SU-DHL-6 (cell line): ENCODE results near the gene DDX41.

Experiments used
- EZH2phosphoT487 ChIP-seq: fragments of 200-600 bp; sonication (generic), shearing (Covaris generic); conservative IDR thresholded peaks from 2 replicates; pipeline ENCODE4 v1.6.1; 2018; ENCODE audit warnings: mild to moderate bottlenecking, antibody characterized with exemption, low read length, moderate library complexity, mixed read lengths
- TF ChIP-seq, protein P1 (sequence below): fragments of 200-600 bp; sonication (generic); IDR thresholded peaks from one replicate; pipeline ENCODE4 v1.5.1; 2017; ENCODE audit warnings: antibody characterized with exemption, mild to moderate bottlenecking, low read length, moderate library complexity; ENCODE audit not compliant: insufficient read depth, poor library complexity, severe bottlenecking

DNA sequence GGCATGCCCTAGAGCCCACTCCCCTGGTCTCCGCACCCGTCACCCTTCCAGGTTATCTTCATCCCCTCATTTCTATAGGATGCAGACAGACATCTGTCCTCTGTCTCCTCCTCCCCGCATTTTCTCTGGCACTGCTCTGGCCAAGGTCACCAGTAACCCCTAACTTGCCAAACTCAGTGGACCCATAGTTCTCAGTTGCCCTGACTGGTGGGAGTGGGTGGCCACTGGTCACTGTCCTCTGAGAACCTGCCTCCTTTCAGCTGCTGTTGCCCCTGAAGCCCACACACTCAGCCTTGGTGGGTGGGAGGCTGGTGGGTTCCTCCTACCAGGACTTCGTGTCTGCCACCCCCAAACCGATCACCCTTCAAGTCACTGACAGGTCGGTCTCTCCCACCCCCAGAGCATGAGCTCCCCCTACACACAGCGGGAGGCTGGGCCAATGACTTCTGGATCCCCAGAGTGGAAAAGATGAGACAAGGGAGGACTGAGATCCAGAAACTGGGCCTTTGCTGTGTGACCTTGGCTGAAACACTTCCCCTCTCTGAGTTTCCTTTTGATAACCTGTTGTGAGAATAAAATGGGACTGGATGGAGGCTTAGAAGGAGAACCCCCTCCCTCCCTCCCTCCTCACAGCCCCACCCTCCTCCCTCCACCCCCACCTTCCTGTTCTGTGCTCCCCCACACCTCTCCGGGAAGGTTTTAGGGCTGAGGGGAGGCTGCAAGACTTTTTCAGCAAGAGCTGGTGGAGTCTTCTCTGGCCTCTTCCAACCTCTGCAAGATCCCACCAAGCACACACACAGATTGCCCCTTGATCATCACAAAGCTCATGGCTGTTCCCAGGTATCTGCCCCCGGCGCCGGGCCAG is 41.0 kb downstream of the DDX41 start:
- TF ChIP-seq, protein P1, sequence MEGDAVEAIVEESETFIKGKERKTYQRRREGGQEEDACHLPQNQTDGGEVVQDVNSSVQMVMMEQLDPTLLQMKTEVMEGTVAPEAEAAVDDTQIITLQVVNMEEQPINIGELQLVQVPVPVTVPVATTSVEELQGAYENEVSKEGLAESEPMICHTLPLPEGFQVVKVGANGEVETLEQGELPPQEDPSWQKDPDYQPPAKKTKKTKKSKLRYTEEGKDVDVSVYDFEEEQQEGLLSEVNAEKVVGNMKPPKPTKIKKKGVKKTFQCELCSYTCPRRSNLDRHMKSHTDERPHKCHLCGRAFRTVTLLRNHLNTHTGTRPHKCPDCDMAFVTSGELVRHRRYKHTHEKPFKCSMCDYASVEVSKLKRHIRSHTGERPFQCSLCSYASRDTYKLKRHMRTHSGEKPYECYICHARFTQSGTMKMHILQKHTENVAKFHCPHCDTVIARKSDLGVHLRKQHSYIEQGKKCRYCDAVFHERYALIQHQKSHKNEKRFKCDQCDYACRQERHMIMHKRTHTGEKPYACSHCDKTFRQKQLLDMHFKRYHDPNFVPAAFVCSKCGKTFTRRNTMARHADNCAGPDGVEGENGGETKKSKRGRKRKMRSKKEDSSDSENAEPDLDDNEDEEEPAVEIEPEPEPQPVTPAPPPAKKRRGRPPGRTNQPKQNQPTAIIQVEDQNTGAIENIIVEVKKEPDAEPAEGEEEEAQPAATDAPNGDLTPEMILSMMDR: no peak
- TF ChIP-seq EZH2phosphoT487: no peak
